ENCODE measurements around the gene GPD2.

The GPD2 gene

GRCh38 chr2:156435718-156436496 is at the start of gene GPD2:
Gene GPD2 (plus strand): TSS chr2:156436379. CDS start chr2:156476106, 39,727 bp downstream.
- ATAC-seq = peak; percentile 70 to 71

- no peak for ATAC-seq
Observed at GRCh38 chr2:156394033-156394741, 42.0 kb upstream of the GPD2 start.

GRCh38 chr2:156396126-156396525 is 40.1 kb upstream of the GPD2 start:
- ATAC-seq = no peak

- no peak for ATAC-seq
Observed at GRCh38 chr2:156397229-156397628, 39.0 kb upstream of the GPD2 start.

- no peak for ATAC-seq
Observed at GRCh38 chr2:156398176-156398575, 38.0 kb upstream of the GPD2 start.

- no peak for ATAC-seq
Observed at GRCh38 chr2:156399224-156399949, 36.8 kb upstream of the GPD2 start.

- peak; percentile 77 to 78 for ATAC-seq
Observed at GRCh38 chr2:156399950-156400705, 36.1 kb upstream of the GPD2 start.

- peak; percentile 74 for ATAC-seq
Observed at GRCh38 chr2:156400706-156401678, 35.2 kb upstream of the GPD2 start.

- ATAC-seq = no peak
Observed at GRCh38 chr2:156401861-156402260, 34.3 kb upstream of the GPD2 start.

GRCh38 chr2:156405586-156405985 is 30.6 kb upstream of the GPD2 start:
- ATAC-seq = no peak

GRCh38 chr2:156411835-156412234 is 24.3 kb upstream of the GPD2 start:
- ATAC-seq = no peak

GRCh38 chr2:156421851-156422250 is 14.3 kb upstream of the GPD2 start:
- no peak for ATAC-seq

- ATAC-seq = no peak
Observed at GRCh38 chr2:156423674-156424282, 12.4 kb upstream of the GPD2 start.

GRCh38 chr2:156427074-156427473 is 9.1 kb upstream of the GPD2 start:
- no peak for ATAC-seq

- no peak for ATAC-seq
Observed at GRCh38 chr2:156429211-156429610, 7.0 kb upstream of the GPD2 start.

GRCh38 chr2:156430236-156430979 is 5.8 kb upstream of the GPD2 start:
- ATAC-seq = no peak

- ATAC-seq = no peak
Observed at GRCh38 chr2:156430980-156431358, 5.2 kb upstream of the GPD2 start.

GRCh38 chr2:156434461-156435291 is 1.5 kb upstream of the GPD2 start:
- no peak for ATAC-seq

- ATAC-seq = no peak
Observed at GRCh38 chr2:156435396-156435717, 822 bp upstream of the GPD2 start.
